GM21737 (cell line): ENCODE data around the gene PRSS50.
"Not testable (repeated sequence)": the region's sequence is repeated elsewhere in the genome, so short reads cannot be mapped to it uniquely, and the experiment has no call there.

Source experiments
- ATAC-seq: cut with Tn5 transposase; IDR thresholded peaks from one replicate; pipeline ENCODE4 v1.9.1; 2021; ENCODE audit warnings: mild to moderate bottlenecking, moderate library complexity; ENCODE audit not compliant: unreplicated experiment

PRSS50 gene

GRCh38 chr3:46709157-46709654 is 8.5 kb downstream of the PRSS50 start:
- ATAC-seq: no peak

GRCh38 chr3:46708401-46709156 is 9.1 kb downstream of the PRSS50 start:
- no peak for ATAC-seq

- ATAC-seq: no peak
These were observed 10.1 kb downstream of the PRSS50 start for GRCh38 chr3:46707601-46708011.

GRCh38 chr3:46706771-46707582 is 10.7 kb downstream of the PRSS50 start:
- ATAC-seq: no peak

GRCh38 chr3:46705751-46706552 is 11.7 kb downstream of the PRSS50 start:
- no peak for ATAC-seq

- no peak for ATAC-seq
These were observed 12.6 kb downstream of the PRSS50 start for GRCh38 chr3:46705022-46705530.

DNA sequence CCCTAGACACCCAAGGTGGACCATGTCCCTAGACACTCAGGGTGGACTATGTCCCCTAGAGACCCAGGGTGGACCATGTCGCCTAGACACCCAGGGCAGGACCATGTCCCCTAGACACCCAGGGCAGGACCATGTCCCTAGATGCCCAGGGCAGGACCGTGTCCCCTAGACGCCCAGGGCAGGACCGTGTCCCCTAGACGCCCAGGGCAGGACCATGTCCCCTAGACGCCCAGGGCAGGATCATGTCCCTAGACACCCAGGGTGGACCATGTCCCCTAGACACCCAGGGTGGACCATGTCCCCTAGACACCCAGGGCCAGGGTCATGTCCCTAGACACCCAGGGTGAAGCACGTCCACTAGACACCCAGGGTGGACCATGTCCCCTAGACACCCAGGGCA is 13.3 kb downstream of the PRSS50 start:
- not testable (repeated sequence) for ATAC-seq

DNA sequence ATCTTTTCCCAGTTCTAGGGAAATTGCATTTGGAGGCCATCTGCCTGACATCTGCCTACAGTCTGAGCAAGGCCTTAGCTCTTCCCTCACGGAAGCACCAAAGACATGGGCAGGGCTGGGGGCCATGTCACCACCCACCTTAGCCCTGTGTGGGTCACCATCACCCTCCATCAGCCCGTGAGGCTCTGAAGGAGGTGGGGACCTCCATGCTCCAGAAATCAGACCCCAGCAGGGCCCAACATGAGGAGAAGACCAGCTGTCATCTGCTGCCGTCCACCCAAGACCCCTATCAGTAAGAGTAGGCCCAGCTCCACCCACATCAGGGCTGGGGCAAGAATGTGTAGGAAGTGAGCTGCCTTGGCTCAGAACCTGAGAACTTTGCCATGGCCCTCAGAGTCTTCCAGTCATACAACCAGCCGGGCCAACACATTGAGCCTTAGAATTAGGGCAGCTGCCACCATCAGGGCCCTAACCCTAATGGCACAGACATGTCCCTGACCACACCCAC is 14.6 kb downstream of the PRSS50 start:
- no peak for ATAC-seq

GRCh38 chr3:46702246-46703012 is 15.2 kb downstream of the PRSS50 start:
- no peak for ATAC-seq

DNA sequence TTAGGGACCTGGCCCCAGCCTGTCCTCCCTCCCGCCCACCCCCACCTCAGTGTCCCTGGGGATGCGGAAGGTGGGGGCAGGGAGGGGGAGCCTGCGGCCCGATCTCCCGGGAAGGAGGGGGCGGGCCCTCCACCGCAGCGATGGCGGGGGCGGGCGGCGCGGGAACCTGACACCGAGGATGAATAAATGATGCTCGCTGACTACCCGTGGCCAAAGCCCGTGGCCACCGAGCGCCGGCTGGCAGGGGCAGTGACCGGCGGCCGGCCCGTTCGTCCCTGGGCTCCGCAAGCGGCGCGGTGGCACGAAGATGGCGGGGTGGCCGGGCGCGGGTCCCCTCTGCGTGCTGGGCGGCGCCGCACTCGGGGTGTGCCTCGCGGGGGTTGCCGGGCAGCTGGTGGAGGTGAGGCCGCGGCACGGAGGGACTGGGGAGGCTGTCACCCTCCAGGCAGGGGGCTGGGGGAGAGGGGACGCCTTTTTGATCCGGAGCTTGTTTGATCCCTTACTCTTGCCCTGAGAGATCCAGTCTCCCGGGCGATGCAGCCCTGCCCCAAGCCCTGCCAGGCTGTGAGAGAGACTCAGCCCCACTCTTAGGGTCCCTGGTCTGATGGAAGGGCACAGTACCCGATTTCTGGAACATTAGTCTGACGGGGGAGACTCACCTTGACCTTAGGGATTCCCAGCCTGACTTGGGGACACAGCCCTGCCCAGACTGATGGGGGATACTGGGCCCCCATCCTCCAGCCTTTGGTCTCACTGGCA is 16.3 kb downstream of the PRSS50 start, which contains the start of gene TMIE:
Gene TMIE, plus strand, starts transcription at position 212 of the 759 bp plus-strand sequence. Its CDS starts 96 bp downstream, at position 308.
- no peak for ATAC-seq

GRCh38 chr3:46700772-46701171 is 16.9 kb downstream of the PRSS50 start:
- ATAC-seq: no peak

DNA sequence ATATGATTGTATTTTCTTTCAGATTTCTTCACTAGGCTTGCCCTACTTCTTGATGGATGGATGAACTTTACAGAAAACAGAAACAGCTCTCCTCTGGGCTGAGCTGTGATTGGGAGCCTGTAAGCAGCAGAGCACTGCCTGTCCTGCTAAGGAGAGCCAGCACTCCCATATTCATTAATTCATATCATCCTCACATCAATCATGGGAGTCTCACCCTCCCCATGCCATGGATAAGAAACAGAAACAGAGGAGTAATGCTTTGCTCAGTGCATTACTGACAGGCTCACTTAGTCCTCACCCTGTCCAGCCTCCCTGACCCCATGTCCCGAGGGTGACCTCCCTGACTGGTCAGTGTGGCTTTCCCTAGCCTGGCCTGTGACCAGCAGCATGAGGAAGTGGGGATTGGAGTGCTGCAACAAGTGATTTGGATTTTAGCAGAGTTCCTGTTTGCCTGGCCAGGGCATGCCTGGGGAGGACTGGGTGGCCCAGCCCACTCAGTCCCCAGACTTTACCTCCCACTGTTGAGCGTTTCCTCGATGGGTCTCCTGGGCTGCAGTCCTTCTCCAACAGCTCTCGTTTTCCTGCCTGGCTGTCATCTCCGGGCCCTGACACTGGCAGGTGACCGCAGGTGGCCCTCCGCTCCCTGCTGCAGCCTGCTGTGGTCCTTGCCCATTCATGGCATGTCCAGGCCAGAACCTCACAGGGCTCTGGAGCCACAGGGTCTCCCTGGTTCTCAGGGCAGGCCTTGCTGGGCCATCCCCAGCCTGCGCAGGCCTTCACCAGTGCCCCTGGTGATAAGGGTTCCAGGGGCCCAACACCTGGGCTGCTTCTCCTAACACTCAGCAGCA is 17.8 kb downstream of the PRSS50 start:
- ATAC-seq: no peak

DNA sequence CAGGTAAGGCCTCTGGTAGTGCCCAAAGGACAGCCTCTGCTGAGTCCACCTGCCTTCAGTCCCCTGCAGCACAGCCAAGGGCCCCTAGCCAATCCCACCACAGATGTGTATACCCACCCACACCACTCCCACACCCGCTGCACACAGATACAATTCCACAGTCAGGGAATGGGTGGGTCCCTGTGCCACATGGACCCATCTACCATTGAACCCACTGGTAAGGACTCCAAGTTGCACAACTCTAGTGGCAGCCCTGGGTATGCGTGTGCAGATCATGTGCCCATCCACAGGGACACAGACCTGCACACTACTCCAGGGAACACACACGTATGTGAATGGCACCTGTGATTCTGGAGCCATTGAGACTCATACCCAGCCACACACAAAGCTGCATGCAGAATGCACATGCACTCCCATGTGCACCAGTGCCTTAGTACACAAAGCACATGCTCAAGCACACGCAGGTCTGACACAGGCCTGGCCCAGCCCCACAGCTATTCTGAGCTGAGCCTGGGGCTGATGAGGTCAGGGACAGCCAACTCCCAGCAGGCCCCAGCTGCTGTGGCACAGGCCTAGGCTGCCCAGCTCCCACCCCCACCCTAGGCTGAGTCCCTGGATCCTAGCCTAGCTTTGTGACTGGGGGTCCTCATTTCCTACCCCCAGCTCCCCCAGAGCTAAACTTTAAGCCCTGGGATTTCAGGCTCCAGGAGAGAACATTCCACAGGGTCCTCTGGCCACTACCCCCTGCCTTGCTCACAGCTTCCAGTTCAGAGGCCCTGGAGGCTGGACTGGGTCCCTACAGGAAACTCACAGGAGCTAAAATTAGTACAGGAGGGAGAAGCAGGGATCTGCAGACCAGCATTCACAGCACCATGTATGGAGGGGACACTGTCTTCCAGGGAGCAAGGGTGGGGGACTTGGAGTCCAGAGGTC is 21.4 kb downstream of the PRSS50 start:
- ATAC-seq: no peak

GRCh38 chr3:46695177-46695961 is 22.3 kb downstream of the PRSS50 start:
- no peak for ATAC-seq

GRCh38 chr3:46694520-46694919 is 23.1 kb downstream of the PRSS50 start:
- no peak for ATAC-seq

- ATAC-seq: no peak
These were observed 23.8 kb downstream of the PRSS50 start for GRCh38 chr3:46693892-46694226.
